B cell (primary cell): ENCODE results near the gene LHFPL4. TPM values are rescaled to one million over a fixed set of nuclear protein-coding genes. Genes with fewer than 3 reads are reported as not detected.

ENCODE experiments used
- ATAC-seq: fragments of 200-7000 bp; cut with Tn5 transposase; one replicate; pipeline ENCODE4 v1.10.0; 2021; ENCODE audit warnings: low read depth, mild to moderate bottlenecking, moderate number of reproducible peaks, moderate library complexity
- CTCF ChIA-PET: fragments of 350-600 bp; sonication (Branson Sonifier 250); formaldehyde crosslinking; loops from one replicate; lab custom pipeline; 2021; ENCODE audit warnings: antibody characterized with exemption, inconsistent platforms; lab: Charles Lee
- POLR2A ChIA-PET: fragments of 350-600 bp; sonication (Branson Sonifier 250); formaldehyde crosslinking; loops from one replicate; lab custom pipeline; 2021; ENCODE audit warnings: antibody characterized with exemption; lab: Charles Lee
- DNase-seq: peaks from one replicate; pipeline ENCODE4 v3.0.0; 2013
- H2AFZ ChIP-seq: 2 replicates; pipeline ENCODE4 v1.6.1; 2012; ENCODE audit warnings: mild to moderate bottlenecking, low read depth, low read length; ENCODE audit not compliant: insufficient read depth, poor library complexity, severe bottlenecking
- H3K27ac ChIP-seq, 2 donors: 1 replicate in 1 of 2; 2 replicates in 1 of 2; pipeline ENCODE4 v1.5.1; 2012 to 2013; ENCODE audit warnings: low read length in 2 of 2, mild to moderate bottlenecking in 2 of 2, moderate library complexity in 1 of 2
- H3K27me3 ChIP-seq, 4 experiments: fragments of 200-600 bp in 1 of 4; sonication (generic) in 1 of 4; replicated peaks in 1 of 4; 1 replicate in 2 of 4; 2 replicates in 2 of 4; pipeline versions ENCODE4 v1.6.1 to v1.7.0; 2013 to 2016; ENCODE audit warnings: low read length in 3 of 4, mild to moderate bottlenecking in 2 of 4, mixed read lengths in 1 of 4, moderate library complexity in 1 of 4; ENCODE audit not compliant: insufficient read depth in 4 of 4, control insufficient read depth in 3 of 4; ENCODE audit errors: control extremely low read depth in 1 of 4
- H3K36me3 ChIP-seq, 2 experiments: replicated peaks in 1 of 2; 1 replicate in 1 of 2; 2 replicates in 1 of 2; pipeline versions ENCODE4 v1.6.1 to v1.7.1; 2013; ENCODE audit warnings: low read length in 1 of 2; ENCODE audit not compliant: insufficient read depth in 2 of 2, control insufficient read depth in 1 of 2; ENCODE audit errors: control extremely low read depth in 1 of 2, extremely low read depth in 1 of 2
- H3K4me1 ChIP-seq, 2 donors: fragments of 200-600 bp in 1 of 2; sonication (generic) in 1 of 2; 1 replicate in 1 of 2; 2 replicates in 1 of 2; pipeline versions ENCODE4 v1.5.1 to v1.6.1; 2013 to 2017; ENCODE audit warnings: low read length in 2 of 2; ENCODE audit not compliant: control insufficient read depth in 2 of 2, insufficient read depth in 2 of 2
- H3K4me2 ChIP-seq: replicated peaks from 2 replicates; pipeline ENCODE3; 2012; ENCODE audit warnings: mild to moderate bottlenecking, low read depth, low read length; ENCODE audit not compliant: poor library complexity, severe bottlenecking
- H3K4me3 ChIP-seq, 5 experiments: fragments of 200-600 bp in 1 of 5; sonication (generic) in 1 of 5; 1 replicate in 3 of 5; 2 replicates in 2 of 5; pipeline versions ENCODE4 v1.5.1 to v1.7.0; 2011 to 2016; ENCODE audit warnings: low read length in 4 of 5, mild to moderate bottlenecking in 4 of 5, low read depth in 2 of 5, control low read depth in 1 of 5, moderate library complexity in 1 of 5; ENCODE audit not compliant: insufficient read depth in 1 of 5; ENCODE audit errors: control extremely low read depth in 1 of 5, extremely low read depth in 1 of 5
- H3K79me2 ChIP-seq: fragments of 200-600 bp; sonication (generic); one replicate; pipeline ENCODE4 v1.6.0; 2016; ENCODE audit warnings: low read length; ENCODE audit not compliant: control insufficient read depth, insufficient read depth
- H3K9ac ChIP-seq: fragments of 200-600 bp; sonication (generic); 2 replicates; pipeline ENCODE4 v1.6.1; 2017; ENCODE audit warnings: mild to moderate bottlenecking, low read length, moderate library complexity
- H3K9me3 ChIP-seq, 3 donors: one replicate each; pipeline versions ENCODE4 v1.6.1 to v1.7.1; 2013; ENCODE audit warnings: low read length in 2 of 3; ENCODE audit not compliant: control insufficient read depth in 2 of 3, insufficient read depth in 1 of 3; ENCODE audit errors: control extremely low read depth in 1 of 3
- H4K20me1 ChIP-seq: 2 replicates; pipeline ENCODE4 v1.6.0; 2012; ENCODE audit warnings: mild to moderate bottlenecking, low read length; ENCODE audit not compliant: insufficient read depth, control insufficient read depth, poor library complexity, severe bottlenecking
- H3K27ac Mint-ChIP-seq: one replicate; pipeline ENCODE4 v1.8.0; 2021; ENCODE audit warnings: mixed read lengths
- H3K27me3 Mint-ChIP-seq: one replicate; pipeline ENCODE4 v1.8.0; 2021; ENCODE audit warnings: mixed read lengths
- H3K4me1 Mint-ChIP-seq: one replicate; pipeline ENCODE4 v1.8.0; 2021; ENCODE audit warnings: mixed read lengths
- H3K4me3 Mint-ChIP-seq: one replicate; pipeline ENCODE4 v1.8.0; 2021; ENCODE audit warnings: mixed read lengths
- H3K9me3 Mint-ChIP-seq: one replicate; pipeline ENCODE4 v1.8.0; 2022; ENCODE audit warnings: mixed read lengths; ENCODE audit not compliant: insufficient read depth
- EZH2 ChIP-seq: IDR thresholded peaks from 2 replicates; pipeline ENCODE4 v1.6.1; 2012; ENCODE audit warnings: borderline replicate concordance, low read depth, mild to moderate bottlenecking, moderate library complexity, low read length; ENCODE audit not compliant: insufficient read depth, poor library complexity, severe bottlenecking
- WGBS: methylation state at CpG from one replicate; pipeline ENCODE4 v1.1.5; 2013; ENCODE audit warnings: missing lambda C conversion rate; ENCODE audit not compliant: insufficient coverage; 5-methylcytosine and 5-hydroxymethylcytosine counted together
- intact Hi-C: fragments of 100-400 bp; cut with micrococcal nuclease; formaldehyde crosslinking; loops from one replicate; pipeline ENCODE4 v1.10.0; 2022
- polyA plus RNA-seq: library from polyadenylated mRNA; depleted of rRNA; stranded (reverse); fragments of >200 nt; gene quantifications from 2 replicates; pipeline ENCODE4 v1.2.3, GENCODE V29; 2012
- total RNA-seq, 2 donors: library from RNA; stranded (reverse); fragments of 120-200 nt in 1 of 2; gene quantifications; 1 replicate in 1 of 2; 2 replicates in 1 of 2; pipeline versions ENCODE4 v1.2.3 to v1.2.4, GENCODE V29; 2013 to 2022
- TF ChIP-seq, protein P1 (sequence below): fragments of 200-600 bp; IDR thresholded peaks from one replicate; pipeline ENCODE4 v1.8.0; 2022; ENCODE audit warnings: antibody characterized with exemption, mild to moderate bottlenecking

Gene LHFPL4
- total and polyA plus RNA-seq, 2 donors (not counting 1 experiment from before 2014, with no cell fraction given), result not detected

DNA sequence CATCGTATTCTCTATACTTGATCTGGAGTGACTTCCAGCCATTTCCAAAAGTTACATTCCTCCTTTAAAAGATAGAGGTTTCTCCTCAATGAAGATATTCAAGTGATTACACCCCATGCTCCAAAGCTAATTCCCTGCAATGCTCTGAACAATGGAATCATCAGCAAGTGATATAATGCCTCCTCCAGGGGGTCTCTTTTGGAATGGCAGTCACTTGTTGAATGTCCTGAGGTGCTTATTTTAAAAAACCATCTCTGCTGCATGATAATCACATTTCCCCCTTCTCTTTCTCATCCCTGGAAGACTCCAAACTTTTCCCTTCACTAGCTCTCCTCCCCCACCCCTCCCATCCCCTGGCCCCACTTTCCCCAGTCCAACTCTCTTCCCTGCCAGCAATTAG, 2.6 kb downstream of the LHFPL4 start:
- Histone ChIP-seq H3K4me1 (peaks cover 3 to 6% of the 10 kb centered on the region in 2 donors), H3K9me3 (peaks cover 0 to 7% (median 0%) of the 10 kb centered on the region in 3 donors), H3K27me3 (peaks cover 0 to 53% (median 17%) of the 10 kb centered on the region in 4 experiments), H4K20me1 (no peaks in the 10 kb centered on the region), H3K36me3 (no peaks in the 10 kb centered on the region), H3K27ac (no peak overlapping the region), H3K4me2 (no peak overlapping the region), H3K4me3 (no peak overlapping the region), H3K9ac (no peak overlapping the region), H3K79me2 (no peaks in the 10 kb centered on the region), H2AFZ (no peak overlapping the region)
- CTCF ChIA-PET, result no interaction called here
- WGBS, result 100% methylated on average over 1 of the region's 1 CpG
- ATAC-seq (no peak), DNase-seq (no peak)
- POLR2A ChIA-PET, result no interaction called here
- Mint-ChIP-seq H3K4me3 (no peak overlapping the region), H3K4me1 (peaks cover 8% of the 10 kb centered on the region), H3K9me3 (no peaks in the 10 kb centered on the region), H3K27ac (no peak overlapping the region), H3K27me3 (peaks cover 71% of the 10 kb centered on the region)
- intact Hi-C loops, result no loop called here
- TF ChIP-seq, protein P1, sequence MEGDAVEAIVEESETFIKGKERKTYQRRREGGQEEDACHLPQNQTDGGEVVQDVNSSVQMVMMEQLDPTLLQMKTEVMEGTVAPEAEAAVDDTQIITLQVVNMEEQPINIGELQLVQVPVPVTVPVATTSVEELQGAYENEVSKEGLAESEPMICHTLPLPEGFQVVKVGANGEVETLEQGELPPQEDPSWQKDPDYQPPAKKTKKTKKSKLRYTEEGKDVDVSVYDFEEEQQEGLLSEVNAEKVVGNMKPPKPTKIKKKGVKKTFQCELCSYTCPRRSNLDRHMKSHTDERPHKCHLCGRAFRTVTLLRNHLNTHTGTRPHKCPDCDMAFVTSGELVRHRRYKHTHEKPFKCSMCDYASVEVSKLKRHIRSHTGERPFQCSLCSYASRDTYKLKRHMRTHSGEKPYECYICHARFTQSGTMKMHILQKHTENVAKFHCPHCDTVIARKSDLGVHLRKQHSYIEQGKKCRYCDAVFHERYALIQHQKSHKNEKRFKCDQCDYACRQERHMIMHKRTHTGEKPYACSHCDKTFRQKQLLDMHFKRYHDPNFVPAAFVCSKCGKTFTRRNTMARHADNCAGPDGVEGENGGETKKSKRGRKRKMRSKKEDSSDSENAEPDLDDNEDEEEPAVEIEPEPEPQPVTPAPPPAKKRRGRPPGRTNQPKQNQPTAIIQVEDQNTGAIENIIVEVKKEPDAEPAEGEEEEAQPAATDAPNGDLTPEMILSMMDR, result no peak
- TF ChIP-seq EZH2, result no peak

DNA sequence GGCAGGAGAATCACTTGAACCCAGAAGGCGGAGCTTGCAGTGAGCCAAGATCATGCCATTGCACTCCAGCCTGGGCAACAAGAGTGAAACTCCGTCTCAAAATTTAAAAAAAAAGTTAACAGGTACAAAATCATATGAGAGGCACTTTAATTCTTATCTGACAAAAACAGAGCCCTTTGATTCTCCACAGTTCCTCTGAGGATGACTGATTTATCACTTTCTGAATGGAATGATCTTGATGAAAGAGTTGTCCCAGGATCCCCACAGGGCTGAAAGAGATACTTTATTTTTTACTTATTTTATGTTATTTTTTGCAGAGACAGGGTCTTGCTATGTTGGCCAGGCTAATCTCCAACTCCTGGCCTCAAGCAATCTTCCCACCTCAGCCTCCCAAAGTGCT, 4.0 kb downstream of the LHFPL4 start:
- H3K9me3 Mint-ChIP-seq, result no peaks in the 10 kb centered on the region
- TF ChIP-seq, protein P1, result no peak
- TF ChIP-seq EZH2, result no peak
- ATAC-seq, result no peak
- Histone ChIP-seq H2AFZ (no peak overlapping the region), H3K4me1 (peaks cover 3 to 6% of the 10 kb centered on the region in 2 donors), H3K27ac (no peak overlapping the region), H3K9ac (no peak overlapping the region), H3K79me2 (no peaks in the 10 kb centered on the region), H3K36me3 (no peaks in the 10 kb centered on the region), H3K4me3 (no peak overlapping the region), H4K20me1 (no peaks in the 10 kb centered on the region), H3K27me3 (peaks cover 0 to 50% (median 17%) of the 10 kb centered on the region in 4 experiments), H3K4me2 (no peak overlapping the region), H3K9me3 (peaks cover 0 to 7% (median 0%) of the 10 kb centered on the region in 3 donors)
- intact Hi-C loops, result no loop called here
- H3K27ac Mint-ChIP-seq, result no peak overlapping the region
- WGBS, result no CpG with 5 or more reads among the region's 2 CpGs
- no peak for DNase-seq
- H3K27me3 Mint-ChIP-seq, result peaks cover 64% of the 10 kb centered on the region
- ChIA-PET CTCF (no interaction called here), POLR2A (no interaction called here)
- no peak overlapping the region for H3K4me3 Mint-ChIP-seq
- peaks cover 8% of the 10 kb centered on the region for H3K4me1 Mint-ChIP-seq
